Thymus (tissue), 14 donors: ENCODE data around the gene SLC6A5. TPM values are rescaled to one million over a fixed set of nuclear protein-coding genes. Genes with fewer than 3 reads are reported as not detected.
"Not testable (repeated sequence)": the region's sequence is repeated elsewhere in the genome, so short reads cannot be mapped to it uniquely, and the experiment has no call there.

Experiments
- DNase-seq, 9 donors: peaks; one replicate each; pipeline ENCODE4 v3.0.0-alpha.2; 2013; ENCODE audit warnings: low spot score in 9 of 9, low read depth in 6 of 9, missing footprints in 1 of 9
- H3K27ac ChIP-seq, 2 donors: one replicate each; pipeline ENCODE4 v1.5.1; 2013; ENCODE audit warnings: control low read depth in 1 of 2, low read depth in 1 of 2, low read length in 1 of 2, mild to moderate bottlenecking in 1 of 2, moderate library complexity in 1 of 2
- H3K27me3 ChIP-seq, 2 donors: one replicate each; pipeline ENCODE4 v1.5.1; 2013; ENCODE audit warnings: low read length in 1 of 2; ENCODE audit not compliant: control insufficient read depth in 2 of 2, insufficient read depth in 1 of 2
- H3K36me3 ChIP-seq, 2 donors: one replicate each; pipeline ENCODE4 v1.5.1; 2013; ENCODE audit warnings: low read length in 1 of 2, mild to moderate bottlenecking in 1 of 2, moderate library complexity in 1 of 2; ENCODE audit not compliant: control insufficient read depth in 2 of 2, insufficient read depth in 2 of 2
- H3K4me1 ChIP-seq, 2 donors: one replicate each; pipeline ENCODE4 v1.5.1; 2013; ENCODE audit warnings: low read length in 2 of 2; ENCODE audit not compliant: control insufficient read depth in 2 of 2, insufficient read depth in 2 of 2
- H3K4me3 ChIP-seq, 2 donors: one replicate each; pipeline ENCODE4 v1.5.1; 2013; ENCODE audit warnings: low read length in 2 of 2, control low read depth in 1 of 2, mild to moderate bottlenecking in 1 of 2
- H3K9me3 ChIP-seq, 2 donors: one replicate each; pipeline ENCODE4 v1.5.1; 2013; ENCODE audit warnings: low read length in 1 of 2, mild to moderate bottlenecking in 1 of 2; ENCODE audit not compliant: control insufficient read depth in 2 of 2, insufficient read depth in 1 of 2
- WGBS: extraction: QIAGEN DNeasy Blood & Tissue Kit; methylation state at CpG from one replicate; pipeline ENCODE4 v1.1.7; 2013; 5-methylcytosine and 5-hydroxymethylcytosine counted together
- long read RNA-seq, 10 donors: transcript quantifications; one replicate each; lab custom pipeline, GENCODE V29; 2026
- polyA plus RNA-seq: library from polyadenylated mRNA; stranded (reverse); fragments of 200-250 nt; gene quantifications from one replicate; pipeline ENCODE4 v1.2.3, GENCODE V29; 2013
- total RNA-seq: library from RNA; stranded (reverse); fragments of 120-200 nt; gene quantifications from one replicate; pipeline ENCODE4 v1.2.4, GENCODE V29; 2013
- donor health status: healthy.

The SLC6A5 gene
- total RNA-seq (0.05 TPM), polyA plus RNA-seq (0.05 TPM)
- long read RNA-seq, donor 1, result 0 reads
- long read RNA-seq, donor 2, result 0 reads
- long read RNA-seq, donor 3, result 0 reads
- long read RNA-seq, donor 4, result 0 reads
- long read RNA-seq, donor 5, result 0 reads
- long read RNA-seq, donor 6, result 0 reads
- long read RNA-seq, donor 7, result 0 reads
- long read RNA-seq, donor 8, result 0 reads
- long read RNA-seq, donor 9, result 0 reads
- long read RNA-seq, donor 10, result 0 reads

GRCh38 chr11:20599221-20600019 lies at the start of gene SLC6A5:
TSS of gene SLC6A5 (plus strand) at chr11:20599608. CDS start at chr11:20599673, 65 bp downstream.
- no peak within 1 kb of the TSS for H3K4me3 ChIP-seq
- WGBS, result 13% methylated on average over 25 of the region's 25 CpGs
- H3K27ac ChIP-seq, result no peak within 1 kb of the TSS
- H3K4me1 ChIP-seq, result no peaks in the 10 kb centered on the region
- H3K27me3 ChIP-seq, result peaks cover 81 to 96% of the 10 kb centered on the region in 2 donors
- peak in 5 of 9 donors; percentile 6 to 52 (median 15) for DNase-seq
- no peaks in the 10 kb centered on the region for H3K9me3 ChIP-seq
- H3K36me3 ChIP-seq, result no peaks in the 10 kb centered on the region

- Histone ChIP-seq H3K4me3 (no peak overlapping the region), H3K27ac (no peak overlapping the region), H3K9me3 (no peaks in the 10 kb centered on the region), H3K27me3 (no peaks in the 10 kb centered on the region), H3K36me3 (no peaks in the 10 kb centered on the region), H3K4me1 (no peaks in the 10 kb centered on the region)
- no peak for DNase-seq
- WGBS, result 73% methylated on average over 2 of the region's 2 CpGs
Observed at GRCh38 chr11:20551096-20551495, 48.3 kb upstream of the SLC6A5 start.

GRCh38 chr11:20555783-20556182 lies 43.6 kb upstream of the SLC6A5 start:
- no peaks in the 10 kb centered on the region for H3K9me3 ChIP-seq
- no peak for DNase-seq
- H3K27me3 ChIP-seq, result no peaks in the 10 kb centered on the region
- 79% methylated on average over 3 of the region's 3 CpGs for WGBS
- no peak overlapping the region for H3K27ac ChIP-seq
- no peak overlapping the region for H3K4me3 ChIP-seq
- no peaks in the 10 kb centered on the region for H3K4me1 ChIP-seq
- no peaks in the 10 kb centered on the region for H3K36me3 ChIP-seq

GRCh38 chr11:20556396-20556795 lies 43.0 kb upstream of the SLC6A5 start:
- H3K27ac ChIP-seq, H3K9me3 ChIP-seq, DNase-seq, H3K4me3 ChIP-seq, H3K36me3 ChIP-seq, H3K27me3 ChIP-seq, H3K4me1 ChIP-seq: not testable (repeated sequence)

- DNase-seq, result no peak
- Histone ChIP-seq H3K27me3 (no peaks in the 10 kb centered on the region), H3K36me3 (no peaks in the 10 kb centered on the region), H3K27ac (no peak overlapping the region), H3K4me1 (no peaks in the 10 kb centered on the region), H3K4me3 (no peak overlapping the region), H3K9me3 (no peaks in the 10 kb centered on the region)
- WGBS, result 94% methylated on average over 4 of the region's 4 CpGs
Observed at GRCh38 chr11:20558741-20559140, 40.7 kb upstream of the SLC6A5 start.

GRCh38 chr11:20559523-20560300 lies 39.7 kb upstream of the SLC6A5 start:
- Histone ChIP-seq H3K9me3 (no peaks in the 10 kb centered on the region), H3K27ac (no peak overlapping the region), H3K4me1 (no peaks in the 10 kb centered on the region), H3K36me3 (no peaks in the 10 kb centered on the region), H3K4me3 (no peak overlapping the region), H3K27me3 (no peaks in the 10 kb centered on the region)
- no peak for DNase-seq
- 91% methylated on average over 4 of the region's 4 CpGs for WGBS

- Histone ChIP-seq H3K9me3 (no peaks in the 10 kb centered on the region), H3K4me1 (no peaks in the 10 kb centered on the region), H3K27me3 (no peaks in the 10 kb centered on the region), H3K4me3 (no peak overlapping the region), H3K27ac (no peak overlapping the region), H3K36me3 (no peaks in the 10 kb centered on the region)
- no peak for DNase-seq
- WGBS, result 79% methylated on average over 1 of the region's 1 CpG
Observed at GRCh38 chr11:20561915-20562314, 37.5 kb upstream of the SLC6A5 start.

GRCh38 chr11:20563866-20564265 lies 35.5 kb upstream of the SLC6A5 start:
- no peak for DNase-seq
- H3K4me1 ChIP-seq, result no peaks in the 10 kb centered on the region
- H3K36me3 ChIP-seq, result no peaks in the 10 kb centered on the region
- H3K27me3 ChIP-seq, result no peaks in the 10 kb centered on the region
- no peak overlapping the region for H3K4me3 ChIP-seq
- H3K27ac ChIP-seq, result no peak overlapping the region
- H3K9me3 ChIP-seq, result no peaks in the 10 kb centered on the region
